HepG2 (cell line): ENCODE results near the gene DNAI2. TPM values are rescaled to one million over a fixed set of nuclear protein-coding genes. Genes with fewer than 3 reads are reported as not detected.

Source experiments
- ATAC-seq: fragments of 200-7000 bp; cut with Tn5 transposase; 3 replicates; pipeline ENCODE4 v1.9.1; 2020; ENCODE audit warnings: mild to moderate bottlenecking, moderate library complexity
- BruUV-seq: library from RNA; stranded (reverse); fragments of 400-500 nt; replicated peaks from 2 replicates; lab custom pipeline; 2021; lab: Mats Ljungman, UMichigan
- CTCF ChIA-PET: fragments of 300-600 bp; formaldehyde crosslinking; extraction: SDS; loops from one replicate; lab custom pipeline; 2021; ENCODE audit warnings: low total read pairs, inconsistent platforms, low intra/inter-chr PET ratio; lab: Yijun Ruan, JAX
- POLR2A ChIA-PET: fragments of 350-600 bp; sonication (Branson Sonifier 250); formaldehyde crosslinking; loops from one replicate; lab custom pipeline; 2020; ENCODE audit warnings: antibody characterized with exemption, inconsistent platforms; lab: Yijun Ruan, JAX
- DNase-seq: peaks from one replicate; pipeline ENCODE4 v3.0.0-alpha.2; 2015; ENCODE audit warnings: low spot score
- FAIRE-seq: peaks from 3 replicates; lab custom pipeline; 2011; peaks lifted over from hg19 to GRCh38; lab: Jason Lieb, UNC
- H2AFZ ChIP-seq: one replicate; pipeline ENCODE4 v1.6.1; 2011; ENCODE audit warnings: low read length, inconsistent platforms
- H3K27ac ChIP-seq: fragments of 300-600 bp; 3 replicates; pipeline ENCODE4 v1.8.0; 2011; ENCODE audit warnings: mixed run types, mild to moderate bottlenecking, mixed read lengths, low read length, inconsistent platforms; ENCODE audit not compliant: insufficient read depth; ENCODE audit errors: extremely low read length
- H3K27me3 ChIP-seq, 2 experiments: fragments of 200-600 bp in 1 of 2; 2 replicates in 1 of 2; 3 replicates in 1 of 2; pipeline versions ENCODE4 v1.6.0 to v1.8.0; 2011; ENCODE audit warnings: low read length in 2 of 2, mild to moderate bottlenecking in 2 of 2, moderate library complexity in 2 of 2, inconsistent platforms in 1 of 2; ENCODE audit not compliant: insufficient read depth in 2 of 2, control insufficient read depth in 1 of 2
- H3K36me3 ChIP-seq, 2 experiments: fragments of 200-600 bp in 1 of 2; replicated peaks in 1 of 2; 2 replicates in 1 of 2; 3 replicates in 1 of 2; pipeline versions ENCODE4 v1.5.1 to v1.8.0; 2011; ENCODE audit warnings: low read length in 2 of 2, inconsistent platforms in 1 of 2; ENCODE audit not compliant: insufficient read depth in 2 of 2, control insufficient read depth in 1 of 2
- H3K4me1 ChIP-seq: 2 replicates; pipeline ENCODE4 v1.5.1; 2012; ENCODE audit warnings: low read length, inconsistent platforms; ENCODE audit not compliant: insufficient read depth
- H3K4me2 ChIP-seq: 2 replicates; pipeline ENCODE4 v1.6.0; 2011; ENCODE audit warnings: low read depth, low read length, inconsistent platforms
- H3K4me3 ChIP-seq, 3 experiments: fragments of 200-600 bp in 1 of 3; sonication (generic), shearing (Covaris generic) in 1 of 3; replicated peaks in 1 of 3; 2 replicates each; pipeline ENCODE4 v1.5.1; 2011 to 2016; ENCODE audit warnings: low read length in 3 of 3, inconsistent platforms in 2 of 3, low read depth in 2 of 3, mild to moderate bottlenecking in 2 of 3, control low read depth in 1 of 3, mixed read lengths in 1 of 3; ENCODE audit not compliant: insufficient read depth in 1 of 3
- H3K79me2 ChIP-seq: one replicate; pipeline ENCODE4 v1.6.1; 2011; ENCODE audit warnings: low read length, inconsistent platforms; ENCODE audit not compliant: insufficient read depth
- H3K9ac ChIP-seq: 2 replicates; pipeline ENCODE4 v1.6.0; 2011; ENCODE audit warnings: mild to moderate bottlenecking, low read depth, low read length, inconsistent platforms; ENCODE audit not compliant: insufficient read depth
- H3K9me3 ChIP-seq: 2 replicates; pipeline ENCODE4 v1.5.1; 2012; ENCODE audit warnings: mild to moderate bottlenecking, low read length
- H4K20me1 ChIP-seq: 2 replicates; pipeline ENCODE4 v1.6.0; 2011; ENCODE audit warnings: inconsistent platforms, mild to moderate bottlenecking, low read length, moderate library complexity; ENCODE audit not compliant: insufficient read depth
- HOXA5 ChIP-seq: sonication (generic); formaldehyde crosslinking; IDR thresholded peaks from 2 replicates; pipeline ENCODE4 v1.4.0; 2020; ENCODE audit warnings: missing genetic modification reagents
- MED1 ChIP-seq: sonication (generic); formaldehyde crosslinking; IDR thresholded peaks from 2 replicates; pipeline ENCODE4 v1.4.0; 2020; ENCODE audit warnings: missing genetic modification reagents
- MIXL1 ChIP-seq: IDR thresholded peaks from 2 replicates; pipeline ENCODE4 v1.6.1; 2016
- NCOA1 ChIP-seq: sonication (generic); formaldehyde crosslinking; IDR thresholded peaks from 2 replicates; pipeline ENCODE4 v1.9.0; 2021; ENCODE audit warnings: missing genetic modification reagents
- RBFOX2 ChIP-seq: fragments of 200-400 bp; formaldehyde crosslinking; IDR thresholded peaks from 2 replicates; pipeline ENCODE4 v1.6.1; 2017; ENCODE audit warnings: low read depth, mild to moderate bottlenecking, low read length
- TEAD3 ChIP-seq: optimal IDR thresholded peaks from 2 replicates; pipeline ENCODE3; 2016; ENCODE audit warnings: borderline replicate concordance
- ZBTB42 ChIP-seq: sonication (generic); formaldehyde crosslinking; IDR thresholded peaks from 2 replicates; pipeline ENCODE4 v1.5.0; 2020; ENCODE audit warnings: mild to moderate bottlenecking, missing genetic modification reagents
- ZFP82 ChIP-seq: sonication (generic); formaldehyde crosslinking; IDR thresholded peaks from 2 replicates; pipeline ENCODE4 v1.5.1; 2020; ENCODE audit warnings: mild to moderate bottlenecking, missing genetic modification reagents, borderline replicate concordance
- ZNF276 ChIP-seq: sonication (generic); formaldehyde crosslinking; IDR thresholded peaks from 2 replicates; pipeline ENCODE4 v1.4.0; 2020; ENCODE audit warnings: mild to moderate bottlenecking, low read depth, missing genetic modification reagents
- ZNF441 ChIP-seq: sonication (generic); formaldehyde crosslinking; IDR thresholded peaks from 2 replicates; pipeline ENCODE4 v1.7.0; 2021; ENCODE audit warnings: missing genetic modification reagents, borderline replicate concordance
- ZNF543 ChIP-seq: sonication (generic); formaldehyde crosslinking; IDR thresholded peaks from 2 replicates; pipeline ENCODE4 v1.4.0; 2020; ENCODE audit warnings: mild to moderate bottlenecking, missing genetic modification reagents
- ZNF570 ChIP-seq: sonication (generic); formaldehyde crosslinking; IDR thresholded peaks from 2 replicates; pipeline ENCODE4 v1.4.0; 2020; ENCODE audit warnings: mild to moderate bottlenecking, missing genetic modification reagents, borderline replicate concordance
- ZNF577 ChIP-seq: sonication (generic); formaldehyde crosslinking; IDR thresholded peaks from 2 replicates; pipeline ENCODE4 v1.4.0; 2020; ENCODE audit warnings: mild to moderate bottlenecking, low read depth, missing genetic modification reagents, borderline replicate concordance
- WGBS: methylation state at CpG from one replicate; pipeline ENCODE4 v1.1.6; 2017; ENCODE audit warnings: low lambda C conversion rate; 5-methylcytosine and 5-hydroxymethylcytosine counted together
- in situ Hi-C: cut with HindIII; loops from 2 replicates; pipeline ENCODE4 v1.10.0; 2017; ENCODE audit warnings: low pct_unique_long_range_greater_than_20kb; ENCODE audit not compliant: extremely low pct_ligation_motif_present
- intact Hi-C: fragments of 100-400 bp; cut with micrococcal nuclease; formaldehyde crosslinking; loops from one replicate; pipeline ENCODE4 v1.10.0; 2022; ENCODE audit not compliant: unreplicated experiment
- polyA plus RNA-seq, 8 experiments: library from polyadenylated mRNA; depleted of rRNA in 3 of 8; stranded (reverse) in 7 of 8; unstranded in 1 of 8; fragments of >200 nt; fragmentation: Illumina TruSeq in 4 of 8; extraction: Trizol in 4 of 8; gene quantifications; 2 replicates each; pipeline versions ENCODE4 v1.2.1 to v1.2.3, GENCODE V29; 2011 to 2016; ENCODE audit warnings: low read depth in 4 of 8, missing spikeins in 1 of 8, mixed read lengths in 1 of 8; ENCODE audit not compliant: insufficient read depth in 1 of 8
- total RNA-seq, 5 experiments: library from RNA; depleted of rRNA; stranded (reverse); fragments of >200 nt; fragmentation: Illumina TruSeq; extraction: Trizol; gene quantifications; 2 replicates each; pipeline ENCODE4 v1.2.3, GENCODE V29; 2016; ENCODE audit warnings: low read depth in 1 of 5

The DNAI2 gene
- total and polyA plus RNA-seq, 2 of the 13 experiments (the other 11 are each of a cell fraction or from before 2014, with no cell fraction given), result not detected

GRCh38 chr17:74241847-74242246, 32.2 kb upstream of the DNAI2 start:
- FAIRE-seq, result no peak

GRCh38 chr17:74243013-74243755, 30.9 kb upstream of the DNAI2 start:
- ChIA-PET POLR2A (no interaction called here), CTCF (no interaction called here)
- 39% methylated on average over 10 of the region's 13 CpGs for WGBS
- Histone ChIP-seq H3K9me3 (no peaks in the 10 kb centered on the region), H3K4me1 (peaks cover 10% of the 10 kb centered on the region), H3K4me3 (no peak overlapping the region), H3K9ac (no peak overlapping the region), H3K27ac (no peak overlapping the region), H3K4me2 (no peak overlapping the region), H3K79me2 (no peaks in the 10 kb centered on the region), H2AFZ (no peak overlapping the region), H4K20me1 (no peaks in the 10 kb centered on the region), H3K36me3 (no peaks in the 10 kb centered on the region), H3K27me3 (peaks cover 0 to 1% of the 10 kb centered on the region in 2 experiments; a peak in 1 of 5 replicates)
- no TSS peak for BruUV-seq
- TF ChIP-seq HOXA5 (CRISPR knock-in tag) (no peak), ZBTB42 (CRISPR knock-in tag) (no peak), RBFOX2 (no peak), ZNF570 (CRISPR knock-in tag) (no peak), ZNF577 (CRISPR knock-in tag) (no peak), ZNF441 (CRISPR knock-in tag) (no peak), ZNF543 (CRISPR knock-in tag) (no peak), MED1 (CRISPR knock-in tag) (no peak), ZFP82 (CRISPR knock-in tag) (no peak)
- FAIRE-seq (no peak), ATAC-seq (no peak), DNase-seq (no peak)
- in situ Hi-C loops, result no loop called here
- intact Hi-C loops, result no loop called here

More at GRCh38 chr17:74241847-74242246, 32.2 kb upstream of the DNAI2 start:
- no peak overlapping the region for H3K27ac ChIP-seq
- no peaks in the 10 kb centered on the region for H4K20me1 ChIP-seq
- H3K27me3 ChIP-seq, result peaks cover 0 to 1% of the 10 kb centered on the region in 2 experiments; a peak in 1 of 5 replicates
- no peak overlapping the region for H3K4me2 ChIP-seq
- DNase-seq (no peak), ATAC-seq (no peak)
- peaks cover 10% of the 10 kb centered on the region for H3K4me1 ChIP-seq
- no peak overlapping the region for H2AFZ ChIP-seq
- intact Hi-C loops, result no loop called here
- BruUV-seq, result no TSS peak
- 50% methylated on average over 2 of the region's 2 CpGs for WGBS
- no peaks in the 10 kb centered on the region for H3K79me2 ChIP-seq
- ChIA-PET CTCF (no interaction called here), POLR2A (no interaction called here)
- in situ Hi-C loops, result no loop called here
- no peaks in the 10 kb centered on the region for H3K36me3 ChIP-seq
- no peaks in the 10 kb centered on the region for H3K9me3 ChIP-seq
- H3K4me3 ChIP-seq, result no peak overlapping the region
- H3K9ac ChIP-seq, result no peak overlapping the region
- TF ChIP-seq MIXL1 (CRISPR knock-in tag), result no peak
- no peak for TF ChIP-seq NCOA1 (CRISPR knock-in tag)
- no peak for TF ChIP-seq TEAD3 (CRISPR knock-in tag)
- TF ChIP-seq ZNF276 (CRISPR knock-in tag), result no peak
